GM19372 (cell line): ENCODE data around the gene ZKSCAN1.
"Not testable (repeated sequence)": the region's sequence is repeated elsewhere in the genome, so short reads cannot be mapped to it uniquely, and the experiment has no call there.

ENCODE experiments used
- ATAC-seq: cut with Tn5 transposase; IDR thresholded peaks from one replicate; pipeline ENCODE4 v1.9.1; 2021; ENCODE audit warnings: mild to moderate bottlenecking, low read depth, moderate library complexity; ENCODE audit not compliant: unreplicated experiment

The ZKSCAN1 gene

DNA sequence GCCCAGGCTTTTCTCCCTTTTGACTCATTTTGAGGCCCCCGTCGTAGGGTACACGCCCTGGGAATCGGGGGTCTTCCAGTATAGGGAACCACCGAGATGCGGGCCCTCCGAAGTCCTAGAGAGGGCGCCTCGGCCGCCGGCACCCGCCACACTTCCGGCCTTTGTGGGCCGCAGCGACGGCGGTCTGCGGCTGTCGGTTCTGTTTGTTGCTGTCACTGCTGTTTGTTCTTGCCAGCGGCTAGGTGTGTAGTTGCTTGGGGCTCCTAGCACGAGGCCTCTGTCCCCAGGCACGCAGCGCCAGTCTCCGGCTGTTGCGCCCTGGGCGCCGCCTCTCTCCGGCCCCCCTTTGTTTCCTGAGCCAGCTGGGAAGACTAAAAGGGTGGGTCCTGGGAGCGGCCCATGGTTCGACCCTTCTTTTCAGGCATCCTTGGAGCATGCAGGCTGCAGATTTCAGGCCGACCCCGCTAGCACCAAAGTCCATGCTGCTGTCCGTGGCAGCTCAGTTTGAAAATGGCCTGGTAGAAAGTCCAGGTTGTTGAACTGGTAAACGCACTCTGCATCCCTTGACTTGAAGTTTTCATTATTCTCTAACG is 17.8 kb upstream of the ZKSCAN1 start:
- peak; percentile 64 for ATAC-seq

- no peak for ATAC-seq
Measured at GRCh38 chr7:100000239-100000638, 15.2 kb upstream of the ZKSCAN1 start.

- ATAC-seq = no peak
Measured at GRCh38 chr7:100003711-100004661, 11.4 kb upstream of the ZKSCAN1 start.

GRCh38 chr7:100007887-100008286 is 7.5 kb upstream of the ZKSCAN1 start:
- ATAC-seq = no peak

GRCh38 chr7:100008525-100008924 is 6.9 kb upstream of the ZKSCAN1 start:
- no peak for ATAC-seq

- not testable (repeated sequence) for ATAC-seq
Measured at GRCh38 chr7:100009952-100010351, 5.4 kb upstream of the ZKSCAN1 start.

- no peak for ATAC-seq
Measured at GRCh38 chr7:100010901-100011300, 4.5 kb upstream of the ZKSCAN1 start.

DNA sequence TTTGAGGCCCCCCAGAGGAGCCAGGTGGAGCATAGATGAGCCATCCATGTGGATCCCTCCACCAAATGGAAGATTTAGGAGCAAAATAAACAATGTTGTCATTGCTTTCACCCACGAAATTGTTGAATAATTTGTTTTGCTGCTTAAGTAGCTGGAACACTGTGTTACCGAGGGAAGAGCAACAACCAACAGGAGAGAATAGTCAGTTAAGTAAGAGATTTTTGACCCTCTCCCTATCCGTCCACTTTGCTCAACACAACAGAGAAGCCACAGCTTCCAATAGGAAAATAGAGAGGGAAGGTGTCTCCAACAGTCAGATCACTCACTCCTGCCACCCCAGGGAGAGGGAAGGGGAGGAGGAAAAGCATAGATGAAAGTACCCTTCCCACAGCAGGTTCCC is 3.9 kb upstream of the ZKSCAN1 start:
- no peak for ATAC-seq

- ATAC-seq = not testable (repeated sequence)
Measured at GRCh38 chr7:100012385-100013327, 2.7 kb upstream of the ZKSCAN1 start.

- ATAC-seq = no peak
Measured at GRCh38 chr7:100013328-100013676, 2.1 kb upstream of the ZKSCAN1 start.

- ATAC-seq = no peak
Measured at GRCh38 chr7:100016215-100016901, 962 bp downstream of the ZKSCAN1 start.

- ATAC-seq = no peak
Measured at GRCh38 chr7:100017300-100017699, 1.9 kb downstream of the ZKSCAN1 start.

DNA sequence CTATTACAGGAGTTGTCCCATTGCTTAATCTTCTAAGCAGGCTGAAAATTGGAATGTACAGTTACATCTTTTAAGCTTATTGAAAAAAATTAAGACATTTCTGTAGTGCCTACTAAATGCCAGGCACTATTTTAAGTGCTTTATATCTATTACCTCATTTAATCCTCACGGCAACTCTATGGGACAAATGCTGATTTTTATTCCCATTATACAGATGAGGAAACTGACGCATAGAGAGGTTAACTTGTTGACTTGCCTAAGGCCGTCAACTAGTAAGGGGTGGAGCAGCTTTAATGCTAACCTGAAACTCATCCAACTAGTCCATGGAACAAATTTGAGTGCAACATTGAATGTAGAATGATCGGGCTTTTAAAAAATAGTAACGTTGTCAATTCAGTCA is 2.5 kb downstream of the ZKSCAN1 start:
- ATAC-seq = no peak

DNA sequence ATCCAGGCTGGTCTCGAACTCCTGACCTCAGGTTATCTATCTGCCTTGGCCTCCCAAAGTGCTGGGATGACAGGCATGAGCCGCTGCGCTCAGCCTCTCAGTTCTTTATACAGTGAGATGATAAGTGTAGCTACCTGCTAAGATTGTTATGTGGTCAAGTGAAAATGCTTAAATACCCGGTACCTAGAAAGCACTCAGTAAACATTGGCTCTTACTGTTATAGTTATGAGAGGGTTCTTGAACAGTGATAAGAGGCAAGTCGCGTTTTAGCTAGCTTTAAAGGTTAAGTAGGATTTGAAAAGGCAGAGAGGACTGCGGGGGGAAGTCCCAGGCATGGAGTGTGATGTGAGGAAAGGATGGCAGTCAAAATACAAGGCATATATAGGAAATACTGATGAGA is 4.5 kb downstream of the ZKSCAN1 start:
- ATAC-seq = no peak

GRCh38 chr7:100021297-100021696 is 5.9 kb downstream of the ZKSCAN1 start:
- no peak for ATAC-seq

DNA sequence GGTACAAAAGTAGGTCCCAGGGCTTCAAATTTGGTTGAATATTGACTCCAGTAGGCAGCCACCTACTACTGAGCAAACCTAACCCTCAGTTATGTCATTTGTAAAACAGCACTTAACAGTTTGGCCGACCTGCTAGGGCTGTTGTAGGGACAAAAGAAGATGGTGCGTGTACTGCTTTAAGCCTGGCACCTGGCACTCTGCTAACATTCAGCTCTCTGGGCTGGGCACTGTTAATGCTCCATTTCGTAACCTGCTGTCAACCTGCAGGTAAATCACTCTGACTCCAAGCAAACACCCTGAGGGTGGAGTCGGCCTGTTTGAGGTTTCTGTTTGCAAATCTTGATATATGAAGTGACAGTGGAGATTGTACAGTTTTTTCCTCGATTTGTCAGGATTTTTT is 7.2 kb downstream of the ZKSCAN1 start:
- no peak for ATAC-seq

GRCh38 chr7:100023526-100023925 is 8.1 kb downstream of the ZKSCAN1 start:
- ATAC-seq = no peak

- ATAC-seq = no peak
Measured at GRCh38 chr7:100024020-100024619, 8.7 kb downstream of the ZKSCAN1 start.

DNA sequence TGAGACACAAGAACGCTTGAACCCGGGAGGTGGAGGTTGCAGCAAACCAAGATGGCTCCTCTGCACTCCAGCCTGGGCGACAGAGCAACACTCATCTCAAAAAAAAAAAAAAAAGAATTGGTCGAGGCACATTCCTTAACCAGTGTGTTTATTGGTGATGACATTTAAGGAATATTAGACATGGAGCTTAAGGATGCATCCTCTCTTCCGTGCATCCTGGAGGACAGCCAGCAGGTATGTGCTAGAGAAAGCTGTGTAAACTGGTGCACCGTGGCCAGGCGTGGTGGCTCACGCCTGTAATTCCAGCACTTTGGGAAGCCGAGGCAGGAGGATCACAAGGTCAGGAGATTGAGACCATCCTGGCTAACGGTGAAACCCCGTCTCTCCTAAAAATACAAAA is 11.8 kb downstream of the ZKSCAN1 start:
- ATAC-seq = no peak

- ATAC-seq = no peak
Measured at GRCh38 chr7:100029596-100029995, 14.2 kb downstream of the ZKSCAN1 start.
